ENCODE measurements around the gene SOAT2.

DNA sequence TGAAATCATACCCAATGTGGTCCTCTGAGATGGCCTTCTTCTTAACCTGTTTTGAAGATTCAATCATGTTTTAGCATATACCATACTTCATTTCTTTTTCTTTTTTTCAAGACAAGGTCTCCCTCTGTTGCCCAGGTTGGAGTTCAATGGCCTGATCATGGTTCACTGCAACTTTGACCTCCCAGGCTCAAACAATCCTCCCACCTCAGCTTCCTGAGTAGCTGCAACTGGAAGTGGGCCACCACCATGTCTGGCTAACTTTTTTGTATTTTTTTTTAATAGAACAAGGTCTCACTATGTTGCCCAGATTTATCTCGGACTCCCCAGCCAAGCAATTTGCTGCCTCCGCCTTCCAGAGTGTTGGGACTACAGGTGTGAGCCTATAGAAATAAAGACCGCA, 30.4 kb downstream of the SOAT2 start:
- TF ChIP-seq, protein P1, sequence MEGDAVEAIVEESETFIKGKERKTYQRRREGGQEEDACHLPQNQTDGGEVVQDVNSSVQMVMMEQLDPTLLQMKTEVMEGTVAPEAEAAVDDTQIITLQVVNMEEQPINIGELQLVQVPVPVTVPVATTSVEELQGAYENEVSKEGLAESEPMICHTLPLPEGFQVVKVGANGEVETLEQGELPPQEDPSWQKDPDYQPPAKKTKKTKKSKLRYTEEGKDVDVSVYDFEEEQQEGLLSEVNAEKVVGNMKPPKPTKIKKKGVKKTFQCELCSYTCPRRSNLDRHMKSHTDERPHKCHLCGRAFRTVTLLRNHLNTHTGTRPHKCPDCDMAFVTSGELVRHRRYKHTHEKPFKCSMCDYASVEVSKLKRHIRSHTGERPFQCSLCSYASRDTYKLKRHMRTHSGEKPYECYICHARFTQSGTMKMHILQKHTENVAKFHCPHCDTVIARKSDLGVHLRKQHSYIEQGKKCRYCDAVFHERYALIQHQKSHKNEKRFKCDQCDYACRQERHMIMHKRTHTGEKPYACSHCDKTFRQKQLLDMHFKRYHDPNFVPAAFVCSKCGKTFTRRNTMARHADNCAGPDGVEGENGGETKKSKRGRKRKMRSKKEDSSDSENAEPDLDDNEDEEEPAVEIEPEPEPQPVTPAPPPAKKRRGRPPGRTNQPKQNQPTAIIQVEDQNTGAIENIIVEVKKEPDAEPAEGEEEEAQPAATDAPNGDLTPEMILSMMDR (IDR thresholded peaks at IDR 0.05) = no peak
- TF ChIP-seq POLR2A (IDR thresholded peaks at IDR 0.05) = no peak
